Esophagus (tissue), 2 donors: ENCODE data around the gene TMEM179. TPM values are rescaled to one million over a fixed set of nuclear protein-coding genes. Genes with fewer than 3 reads are reported as not detected.

ENCODE experiments used
- H3K27ac ChIP-seq, 2 donors: one replicate each; pipeline ENCODE4 v1.5.1; 2013; ENCODE audit warnings: low read depth in 2 of 2, mild to moderate bottlenecking in 2 of 2, inconsistent platforms in 1 of 2, low read length in 1 of 2, moderate library complexity in 1 of 2
- H3K27me3 ChIP-seq, 2 donors: one replicate each; pipeline ENCODE4 v1.6.1; 2013; ENCODE audit warnings: low read length in 2 of 2, control low read depth in 1 of 2, mild to moderate bottlenecking in 1 of 2; ENCODE audit not compliant: insufficient read depth in 2 of 2, control insufficient read depth in 1 of 2
- H3K36me3 ChIP-seq, 2 donors: one replicate each; pipeline ENCODE4 v1.6.1; 2013; ENCODE audit warnings: low read length in 1 of 2; ENCODE audit not compliant: control insufficient read depth in 2 of 2, insufficient read depth in 2 of 2
- H3K4me1 ChIP-seq, 2 donors: one replicate each; pipeline ENCODE4 v1.6.1; 2013; ENCODE audit warnings: low read length in 1 of 2; ENCODE audit not compliant: control insufficient read depth in 2 of 2, insufficient read depth in 2 of 2
- H3K4me3 ChIP-seq, 2 donors: one replicate each; pipeline ENCODE4 v1.5.1; 2013; ENCODE audit warnings: low read length in 2 of 2, mild to moderate bottlenecking in 2 of 2, low read depth in 1 of 2, moderate library complexity in 1 of 2
- H3K9me3 ChIP-seq, 2 donors: one replicate each; pipeline ENCODE4 v1.6.1; 2013; ENCODE audit warnings: mild to moderate bottlenecking in 2 of 2, low read depth in 1 of 2, low read length in 1 of 2, moderate library complexity in 1 of 2; ENCODE audit not compliant: control insufficient read depth in 2 of 2, insufficient read depth in 1 of 2
- WGBS, 2 donors: extraction: QIAGEN DNeasy Blood & Tissue Kit; methylation state at CpG; one replicate each; pipeline ENCODE4 v1.1.7; 2013; 5-methylcytosine and 5-hydroxymethylcytosine counted together
- polyA plus RNA-seq, 2 donors: library from polyadenylated mRNA; stranded (reverse); fragments of 200-250 nt; gene quantifications; one replicate each; pipeline ENCODE4 v1.2.3, GENCODE V29; 2013
- donor health status: healthy with polysubstance abuse.
- donor health status: Bipolar disorder and iron deficiency.

TMEM179 gene
- polyA plus RNA-seq, 2 donors, result 0.02 to 0.06 TPM

DNA sequence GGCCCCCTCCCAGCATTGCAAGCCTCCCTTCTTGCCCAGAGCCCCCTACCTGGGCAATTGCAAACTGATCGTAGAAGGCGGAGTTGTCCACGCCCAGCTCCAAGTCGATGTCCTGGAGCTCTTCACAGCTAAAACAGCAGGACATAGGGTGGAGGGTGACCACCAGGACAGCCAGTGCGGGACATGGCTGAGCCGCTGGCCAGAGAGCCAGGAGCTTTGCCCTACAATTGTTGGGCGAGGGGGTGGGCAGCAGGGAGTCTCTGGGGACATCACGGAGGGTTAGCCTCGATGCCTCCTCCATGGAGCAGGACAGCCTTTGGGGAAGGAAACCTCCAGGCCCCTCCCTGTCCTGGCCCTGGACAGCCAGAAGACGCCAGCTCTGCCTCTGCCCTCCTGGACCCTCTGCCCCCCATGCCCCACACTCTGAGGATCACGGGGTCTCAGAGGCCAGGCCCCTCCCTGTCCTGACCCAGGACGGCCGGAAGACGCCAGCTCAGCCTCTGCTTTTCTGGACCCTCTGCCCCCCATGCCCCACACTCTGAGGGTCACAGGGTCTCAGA is 9.4 kb downstream of the TMEM179 start:
- WGBS, 2 donors, result 82 to 84% methylated on average over 14 of the region's 14 CpGs
- H3K4me1 ChIP-seq, result no peaks in the 10 kb centered on the region

DNA sequence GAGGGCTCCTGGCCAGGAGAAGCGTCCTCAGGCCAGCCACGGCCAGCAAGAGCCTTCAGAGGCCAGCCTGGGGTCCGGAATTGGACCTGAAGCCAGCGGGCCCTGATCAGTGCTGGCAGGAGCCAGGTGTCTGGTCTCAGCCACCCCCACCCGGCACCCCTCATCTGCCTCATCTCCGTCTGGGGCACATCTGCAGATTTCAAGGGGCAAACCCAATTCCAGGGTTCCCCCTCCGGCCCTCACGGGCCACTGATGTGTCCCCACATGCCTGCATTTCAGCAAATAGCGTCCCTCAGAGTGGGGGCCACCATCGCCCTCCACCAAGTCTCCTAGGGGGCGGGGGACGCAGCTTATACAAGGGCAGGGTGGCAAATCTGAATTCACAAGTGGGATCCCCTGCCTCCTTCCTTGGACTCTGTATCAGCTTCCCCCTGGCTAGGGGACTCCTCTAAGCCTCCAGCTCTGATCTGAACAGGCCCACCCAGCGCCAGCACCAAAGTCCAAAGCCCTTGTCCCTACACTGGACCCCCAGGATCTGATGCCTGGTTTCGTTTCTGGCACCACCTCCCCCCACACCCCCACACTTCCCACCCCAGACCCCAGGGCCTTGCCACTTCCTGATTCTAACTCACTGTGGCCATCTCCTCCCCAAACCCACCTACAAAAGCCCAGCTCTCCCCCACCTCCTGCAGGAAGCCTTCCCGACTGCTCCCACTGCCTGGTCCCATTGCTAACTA is 10.1 kb downstream of the TMEM179 start:
- H3K9me3 ChIP-seq, result no peaks in the 10 kb centered on the region
- peaks cover 0 to 5% of the 10 kb centered on the region in 2 donors for H3K27me3 ChIP-seq
- H3K4me1 ChIP-seq, result no peaks in the 10 kb centered on the region
- WGBS, 2 donors, result 72 to 77% methylated on average over 15 of the region's 15 CpGs
- no peak overlapping the region for H3K4me3 ChIP-seq
- no peak overlapping the region for H3K27ac ChIP-seq
- H3K36me3 ChIP-seq, result no peaks in the 10 kb centered on the region

More for the DNA sequence above, 9.4 kb downstream of the TMEM179 start:
- Histone ChIP-seq H3K27ac (no peak overlapping the region), H3K36me3 (no peaks in the 10 kb centered on the region), H3K4me3 (no peak overlapping the region), H3K27me3 (peaks cover 0 to 5% of the 10 kb centered on the region in 2 donors), H3K9me3 (no peaks in the 10 kb centered on the region)

DNA sequence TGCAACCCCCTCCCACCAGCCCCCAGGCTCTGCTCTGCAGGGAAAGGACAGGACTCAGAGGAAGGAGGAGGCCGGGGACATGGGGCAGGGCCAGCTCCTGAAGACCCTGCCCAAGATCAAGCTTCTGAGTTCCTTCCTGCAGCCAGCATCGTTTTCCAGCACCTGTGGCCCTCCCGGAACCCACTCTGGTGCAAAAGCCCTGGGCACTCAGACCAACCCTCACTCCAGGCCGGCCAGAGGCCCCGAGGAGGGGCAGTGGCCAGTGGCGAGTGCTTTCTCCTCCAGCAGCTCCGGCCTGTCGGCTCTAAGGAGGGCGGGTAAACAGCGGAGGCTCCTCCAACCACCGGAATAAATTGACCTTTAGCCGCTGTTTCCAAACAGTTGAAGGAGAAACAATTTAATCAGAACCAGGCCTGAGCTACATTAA is 10.8 kb downstream of the TMEM179 start:
- WGBS, 2 donors, result 59 to 68% methylated on average over 12 of the region's 12 CpGs
- peaks cover 0 to 2% of the 10 kb centered on the region in 2 donors for H3K27me3 ChIP-seq
- no peak overlapping the region for H3K4me3 ChIP-seq
- no peak overlapping the region for H3K27ac ChIP-seq
- no peaks in the 10 kb centered on the region for H3K4me1 ChIP-seq
- no peaks in the 10 kb centered on the region for H3K36me3 ChIP-seq
- H3K9me3 ChIP-seq, result no peaks in the 10 kb centered on the region

DNA sequence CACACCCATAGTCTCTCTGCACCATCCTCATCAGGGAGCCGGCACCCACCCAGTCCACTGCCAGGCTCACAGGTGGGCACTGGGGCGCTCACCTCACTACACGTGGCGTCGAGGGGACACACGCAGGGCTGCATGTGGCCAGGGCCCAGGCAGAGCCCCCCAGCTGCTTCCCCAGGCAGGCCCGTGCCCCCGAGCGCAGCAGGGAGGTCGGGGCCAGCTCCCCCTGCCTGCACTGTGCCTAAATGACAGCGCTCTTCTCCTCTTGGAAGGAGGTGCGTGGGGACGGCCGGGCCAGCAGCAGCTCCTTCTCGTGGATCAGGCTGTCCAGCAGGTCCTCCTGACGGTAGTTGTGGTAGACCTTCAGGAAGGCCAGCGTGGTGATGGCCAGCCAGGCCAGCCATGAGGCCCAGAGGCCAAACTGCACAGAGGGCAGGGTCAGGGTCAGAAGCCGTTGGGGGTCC is 11.3 kb downstream of the TMEM179 start:
- no peak overlapping the region for H3K27ac ChIP-seq
- no peaks in the 10 kb centered on the region for H3K4me1 ChIP-seq
- H3K27me3 ChIP-seq, result no peaks in the 10 kb centered on the region
- H3K36me3 ChIP-seq, result no peaks in the 10 kb centered on the region
- 68 to 78% methylated on average over 18 of the region's 18 CpGs for WGBS, 2 donors
- no peak overlapping the region for H3K4me3 ChIP-seq
- H3K9me3 ChIP-seq, result no peaks in the 10 kb centered on the region

DNA sequence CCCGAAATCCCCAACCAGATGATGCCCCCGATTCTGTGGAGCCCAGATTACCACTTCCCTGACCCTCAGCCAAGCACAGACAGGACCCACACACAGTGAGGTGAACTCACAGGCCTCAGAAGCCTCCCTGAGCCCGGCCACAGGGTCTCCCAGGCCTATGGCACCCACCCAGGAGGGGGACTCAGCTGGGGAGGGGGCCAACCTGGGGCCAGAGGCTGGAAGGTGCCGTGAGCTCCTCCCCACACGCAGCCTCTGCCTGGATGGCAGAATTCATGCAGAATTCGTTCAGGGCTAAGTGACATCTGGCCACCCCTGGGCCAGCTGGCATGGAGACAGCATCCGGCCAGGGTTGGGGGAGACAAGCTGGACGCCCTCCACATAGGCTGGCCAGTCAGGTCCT is 11.8 kb downstream of the TMEM179 start:
- no peaks in the 10 kb centered on the region for H3K27me3 ChIP-seq
- no peaks in the 10 kb centered on the region for H3K36me3 ChIP-seq
- WGBS, 2 donors, result 52 to 56% methylated on average over 8 of the region's 8 CpGs

DNA sequence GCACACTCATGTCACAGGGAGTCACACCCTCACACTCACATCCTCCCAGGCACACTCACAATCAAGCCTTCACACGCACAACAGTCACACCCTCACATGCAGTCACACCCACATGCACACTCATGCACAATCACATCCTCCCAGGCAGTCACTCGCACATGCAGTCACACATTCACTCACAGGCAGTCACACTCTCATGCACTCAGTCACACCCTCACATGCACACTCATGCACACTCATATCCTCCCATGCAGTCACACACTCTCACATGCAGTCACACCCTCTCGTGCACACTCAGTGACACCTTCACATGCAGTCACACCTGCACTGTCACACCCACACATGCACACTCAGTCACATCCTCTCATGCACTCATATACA is 12.3 kb downstream of the TMEM179 start:
- H3K4me1 ChIP-seq, result no peaks in the 10 kb centered on the region
- 66% methylated on average over 3 of the region's 3 CpGs for WGBS, 2 donors
- no peaks in the 10 kb centered on the region for H3K9me3 ChIP-seq
- no peaks in the 10 kb centered on the region for H3K27me3 ChIP-seq
- H3K36me3 ChIP-seq, result no peaks in the 10 kb centered on the region
- H3K27ac ChIP-seq, result no peak overlapping the region
- H3K4me3 ChIP-seq, result no peak overlapping the region

More for the DNA sequence above, 11.8 kb downstream of the TMEM179 start:
- no peaks in the 10 kb centered on the region for H3K4me1 ChIP-seq
- H3K27ac ChIP-seq, result no peak overlapping the region
- no peaks in the 10 kb centered on the region for H3K9me3 ChIP-seq
- no peak overlapping the region for H3K4me3 ChIP-seq

DNA sequence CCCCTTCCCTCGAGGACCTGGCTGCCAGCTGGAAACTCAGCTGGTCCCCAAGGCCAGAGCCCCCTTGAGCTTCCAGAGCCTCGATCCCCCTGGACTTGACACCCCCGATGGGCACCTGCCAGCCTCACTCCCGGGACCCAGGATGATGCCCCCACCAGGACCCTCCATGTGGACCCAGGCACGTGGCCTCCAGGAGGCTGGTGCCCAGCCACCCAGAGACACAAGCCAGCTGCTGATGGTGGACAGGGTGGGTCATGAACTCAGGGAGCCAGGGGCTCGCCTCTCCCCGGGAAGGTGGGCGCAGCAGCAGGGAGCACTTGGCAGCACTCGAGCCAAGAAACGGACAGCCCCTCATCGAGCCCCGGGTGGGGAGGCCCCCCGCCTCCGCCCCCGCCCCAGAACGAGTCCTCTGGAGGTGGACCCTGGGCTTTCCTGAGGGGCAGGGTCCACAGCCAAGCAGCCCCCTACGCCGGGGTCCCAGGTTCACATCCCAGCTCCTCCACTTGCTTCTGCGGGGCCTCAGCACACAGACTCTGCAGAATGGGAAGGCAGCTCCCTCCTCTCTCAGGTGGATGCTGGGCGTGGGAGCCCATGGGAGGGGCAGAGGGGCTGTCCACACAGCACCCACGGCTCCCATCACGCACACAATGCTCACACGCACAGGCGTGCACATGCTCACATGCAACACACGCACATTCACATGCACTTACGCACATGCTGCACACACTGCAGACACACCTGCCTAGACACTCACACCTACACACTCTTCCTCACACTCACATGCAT is 12.9 kb downstream of the TMEM179 start:
- H3K4me1 ChIP-seq, result no peaks in the 10 kb centered on the region
- H3K9me3 ChIP-seq, result no peaks in the 10 kb centered on the region
- H3K27ac ChIP-seq, result no peak overlapping the region
- H3K4me3 ChIP-seq, result no peak overlapping the region
- H3K27me3 ChIP-seq, result no peaks in the 10 kb centered on the region
- no peaks in the 10 kb centered on the region for H3K36me3 ChIP-seq
- WGBS, 2 donors, result 76 to 77% methylated on average over 25 to 26 of the region's 26 CpGs

DNA sequence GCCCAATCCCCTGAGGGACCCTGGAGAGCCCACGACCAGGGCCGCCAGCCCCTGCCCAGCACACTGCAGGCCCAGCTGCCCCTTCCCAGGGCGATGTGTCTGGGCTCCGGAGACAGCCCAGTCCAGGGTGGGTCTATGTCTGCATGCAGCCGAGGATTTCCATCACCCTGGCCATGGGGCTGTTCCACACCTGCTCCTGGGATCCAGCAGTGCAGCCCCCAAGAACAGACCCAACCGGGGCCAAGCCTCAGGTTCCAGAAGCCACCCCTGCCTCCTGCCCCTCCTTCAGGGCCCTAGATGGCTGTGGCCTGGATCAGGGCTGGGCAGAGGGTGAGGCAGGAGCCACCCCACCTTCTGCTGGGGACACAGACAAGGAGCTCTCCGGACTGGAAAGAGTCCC is 13.5 kb downstream of the TMEM179 start:
- H3K27ac ChIP-seq, result no peak overlapping the region
- H3K4me1 ChIP-seq, result no peaks in the 10 kb centered on the region
- no peaks in the 10 kb centered on the region for H3K36me3 ChIP-seq
- no peak overlapping the region for H3K4me3 ChIP-seq
- H3K27me3 ChIP-seq, result no peaks in the 10 kb centered on the region
- H3K9me3 ChIP-seq, result no peaks in the 10 kb centered on the region
- 61 to 70% methylated on average over 7 of the region's 7 CpGs for WGBS, 2 donors

DNA sequence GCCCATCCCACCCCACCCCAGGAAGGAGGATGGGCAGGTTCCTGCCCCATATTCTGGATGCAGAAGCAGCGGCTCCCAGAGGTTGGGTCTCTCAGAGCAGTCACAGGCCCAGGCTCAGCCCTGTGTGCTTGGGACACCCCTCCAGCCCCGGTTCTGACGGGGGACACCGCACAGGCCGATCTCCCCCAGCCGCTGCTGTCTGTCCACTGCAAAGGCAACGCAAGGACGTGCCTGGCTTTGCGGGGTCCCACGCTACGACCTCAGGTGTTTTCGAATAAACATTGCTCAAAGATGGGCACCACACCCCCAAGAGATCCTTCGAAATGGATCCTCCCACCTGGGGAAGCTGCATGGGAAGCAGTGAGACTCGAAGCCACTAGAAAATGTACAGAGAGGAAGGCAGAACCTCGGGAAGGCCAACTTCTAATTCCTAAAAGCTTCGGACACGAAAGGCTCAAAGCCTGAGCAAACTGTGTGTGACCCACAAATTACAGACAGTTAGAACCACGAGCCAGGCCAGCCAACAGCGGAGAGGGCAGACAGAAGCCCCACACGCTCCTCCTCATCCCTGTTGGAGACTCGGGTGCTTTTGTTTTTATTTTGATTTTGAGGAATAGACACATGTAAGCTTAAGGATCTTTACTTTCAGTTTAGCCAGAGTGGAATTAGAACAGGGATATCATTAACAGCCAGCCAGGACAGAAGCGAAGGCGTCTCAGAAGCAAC is 14.2 kb downstream of the TMEM179 start:
- Histone ChIP-seq H3K36me3 (no peaks in the 10 kb centered on the region), H3K27me3 (no peaks in the 10 kb centered on the region), H3K4me1 (no peaks in the 10 kb centered on the region), H3K27ac (no peak overlapping the region), H3K9me3 (no peaks in the 10 kb centered on the region), H3K4me3 (no peak overlapping the region)
- 72 to 76% methylated on average over 23 of the region's 23 CpGs for WGBS, 2 donors
